ENCODE results near the gene APOF.

- TF ChIP-seq SRSF1 (optimal IDR thresholded peaks at IDR 0.05; ENCODE audit: low read depth, low read length): no peak
- no peak for TF ChIP-seq YY1 (IDR thresholded peaks at IDR 0.05; ENCODE audit: insufficient read depth, insufficient replicate concordance, low read depth, low read length)
- TF ChIP-seq JUN (CRISPR knock-in tag; IDR thresholded peaks at IDR 0.05): no peak
- peak; percentile 14; the same call in 1 of the 2 replicates for TF ChIP-seq CTCF (CRISPR knock-in tag; IDR thresholded peaks at IDR 0.05)
- no peak for TF ChIP-seq PCBP2 (optimal IDR thresholded peaks at IDR 0.05; ENCODE audit: low read depth, low read length, poor library complexity, severe bottlenecking)
- TF ChIP-seq CEBPG (CRISPR knock-in tag; IDR thresholded peaks at IDR 0.05): no peak
- TF ChIP-seq CSRNP1 (CRISPR knock-in tag; IDR thresholded peaks at IDR 0.05): no peak
- no peak for TF ChIP-seq SATB2 (CRISPR knock-in tag; IDR thresholded peaks at IDR 0.05)
- no peak for TF ChIP-seq ZNF614 (CRISPR knock-in tag; IDR thresholded peaks at IDR 0.05; ENCODE audit: borderline replicate concordance)
- no peak for TF ChIP-seq ZNF574 (CRISPR knock-in tag; IDR thresholded peaks at IDR 0.05)
Observed at GRCh38 chr12:56317675-56318074, 45.0 kb downstream of the APOF start.
